GM21390 (cell line): ENCODE measurements around the gene AGPAT2.
"Not testable (repeated sequence)": the region's sequence is repeated elsewhere in the genome, so short reads cannot be mapped to it uniquely, and the experiment has no call there.

ENCODE experiments used
- ATAC-seq: cut with Tn5 transposase; IDR thresholded peaks from one replicate; pipeline ENCODE4 v1.9.1; 2021; ENCODE audit not compliant: unreplicated experiment

AGPAT2 gene

GRCh38 chr9:136720898-136721338 is 33.7 kb upstream of the AGPAT2 start:
- no peak for ATAC-seq

GRCh38 chr9:136720251-136720897 is 33.1 kb upstream of the AGPAT2 start:
- ATAC-seq = no peak

- ATAC-seq = no peak
Observed at GRCh38 chr9:136719195-136719880, 32.1 kb upstream of the AGPAT2 start.

- ATAC-seq = no peak
Observed at GRCh38 chr9:136718345-136719194, 31.3 kb upstream of the AGPAT2 start.

GRCh38 chr9:136717399-136717798 is 30.1 kb upstream of the AGPAT2 start:
- no peak for ATAC-seq

- ATAC-seq = no peak
Observed at GRCh38 chr9:136714893-136715274, 27.6 kb upstream of the AGPAT2 start.

GRCh38 chr9:136714096-136714892 is 27.0 kb upstream of the AGPAT2 start:
- ATAC-seq = no peak

GRCh38 chr9:136713550-136713949 is 26.3 kb upstream of the AGPAT2 start:
- ATAC-seq = no peak

GRCh38 chr9:136712690-136713544 is 25.7 kb upstream of the AGPAT2 start:
- no peak for ATAC-seq

GRCh38 chr9:136711751-136712689 is 24.8 kb upstream of the AGPAT2 start, which contains the start of gene DIPK1B:
Gene DIPK1B (plus strand): TSS chr9:136712572. CDS start chr9:136712666, 94 bp downstream.
- ATAC-seq = no peak

GRCh38 chr9:136711219-136711648 is 24.0 kb upstream of the AGPAT2 start:
- ATAC-seq = not testable (repeated sequence)

- no peak for ATAC-seq
Observed at GRCh38 chr9:136710543-136710942, 23.3 kb upstream of the AGPAT2 start.

- no peak for ATAC-seq
Observed at GRCh38 chr9:136709454-136710109, 22.3 kb upstream of the AGPAT2 start.

GRCh38 chr9:136707849-136708517 is 20.7 kb upstream of the AGPAT2 start:
- ATAC-seq = no peak

- no peak for ATAC-seq
Observed at GRCh38 chr9:136707011-136707410, 19.8 kb upstream of the AGPAT2 start.

GRCh38 chr9:136705564-136705963 is 18.3 kb upstream of the AGPAT2 start:
- ATAC-seq = no peak

GRCh38 chr9:136704741-136705140 is 17.5 kb upstream of the AGPAT2 start:
- not testable (repeated sequence) for ATAC-seq
